Smooth muscle cell (in vitro differentiated cells): ENCODE data around the gene BMP8B. TPM values are rescaled to one million over a fixed set of nuclear protein-coding genes. Genes with fewer than 3 reads are reported as not detected.

Experiments used
- DNase-seq: peaks from one replicate; lab custom pipeline; 2025; ENCODE audit not compliant: unreplicated experiment; lab: John Stamatoyannopoulos, UW
- H2AFZ ChIP-seq: fragments of 200-600 bp; sonication (generic); 2 replicates; pipeline ENCODE4 v1.6.0; 2016; ENCODE audit warnings: antibody characterized with exemption, low read depth, mild to moderate bottlenecking
- H3F3A ChIP-seq: fragments of 200-600 bp; sonication (generic); 2 replicates; pipeline ENCODE4 v1.6.0; 2017; ENCODE audit warnings: antibody characterized with exemption, low read depth
- H3K27ac ChIP-seq: fragments of 200-600 bp; sonication (generic); 2 replicates; pipeline ENCODE4 v1.5.1; 2016; ENCODE audit warnings: low read depth, mild to moderate bottlenecking
- H3K27me3 ChIP-seq: fragments of 200-600 bp; sonication (generic); 2 replicates; pipeline ENCODE4 v1.6.1; 2016; ENCODE audit warnings: low read depth, mild to moderate bottlenecking
- H3K36me3 ChIP-seq: fragments of 200-600 bp; sonication (generic); 2 replicates; pipeline ENCODE4 v1.5.1; 2016; ENCODE audit warnings: low read depth
- H3K4me1 ChIP-seq: fragments of 200-600 bp; sonication (generic); 2 replicates; pipeline ENCODE4 v1.5.1; 2016; ENCODE audit warnings: low read depth
- H3K4me2 ChIP-seq: fragments of 200-600 bp; sonication (generic); 2 replicates; pipeline ENCODE4 v1.6.0; 2016; ENCODE audit warnings: mild to moderate bottlenecking
- H3K4me3 ChIP-seq: fragments of 200-600 bp; sonication (generic); 2 replicates; pipeline ENCODE4 v1.5.1; 2016; ENCODE audit warnings: mild to moderate bottlenecking
- H3K79me2 ChIP-seq: fragments of 200-600 bp; sonication (generic); 2 replicates; pipeline ENCODE4 v1.6.0; 2016; ENCODE audit warnings: low read depth, mild to moderate bottlenecking
- H3K9ac ChIP-seq: fragments of 200-600 bp; sonication (generic); 2 replicates; pipeline ENCODE4 v1.6.0; 2016; ENCODE audit warnings: low read depth
- H3K9me3 ChIP-seq: fragments of 200-600 bp; sonication (generic); replicated peaks from 2 replicates; pipeline ENCODE4 v1.5.1; 2016; ENCODE audit warnings: low read depth
- H4K20me1 ChIP-seq: fragments of 200-600 bp; sonication (generic); 2 replicates; pipeline ENCODE4 v1.6.0; 2016; ENCODE audit warnings: low read depth
- CTCF ChIP-seq: fragments of 200-600 bp; sonication (generic); IDR thresholded peaks from 2 replicates; pipeline ENCODE4 v1.5.1; 2017; ENCODE audit warnings: borderline replicate concordance, mild to moderate bottlenecking, antibody characterized with exemption; ENCODE audit not compliant: insufficient read depth, poor library complexity, severe bottlenecking
- WGBS: methylation state at CpG from one replicate; pipeline ENCODE4 v1.1.7; 2016; ENCODE audit warnings: low lambda C conversion rate; 5-methylcytosine and 5-hydroxymethylcytosine counted together
- polyA plus RNA-seq: library from polyadenylated mRNA; unstranded; fragments of >200 nt; fragmentation: Nextera tagmentation; extraction: Ambion mirVana; gene quantifications from 2 replicates; pipeline ENCODE4 v1.2.1, GENCODE V29; 2016
- total RNA-seq: library from RNA; depleted of rRNA; stranded (reverse); fragments of >200 nt; gene quantifications from 2 replicates; pipeline ENCODE4 v1.2.3, GENCODE V29; 2014

The BMP8B gene
- total and polyA plus RNA-seq, 2 experiments from 2014 or later: 0.06 TPM; not detected in 1

- TF ChIP-seq CTCF: no peak
- no peaks in the 10 kb centered on the region for H3K9me3 ChIP-seq
- H3K27me3 ChIP-seq: no peaks in the 10 kb centered on the region
- no peak overlapping the region for H3K27ac ChIP-seq
- no peaks in the 10 kb centered on the region for H4K20me1 ChIP-seq
- H3K4me1 ChIP-seq: no peaks in the 10 kb centered on the region
- no peaks in the 10 kb centered on the region for H3K79me2 ChIP-seq
- H2AFZ ChIP-seq: no peak overlapping the region
- H3F3A ChIP-seq: no peaks in the 10 kb centered on the region
- WGBS: 89% methylated on average over 14 of the region's 16 CpGs
- H3K9ac ChIP-seq: no peak overlapping the region
- DNase-seq: no peak
- no peak overlapping the region for H3K4me2 ChIP-seq
- no peaks in the 10 kb centered on the region for H3K36me3 ChIP-seq
- H3K4me3 ChIP-seq: no peak overlapping the region
These were observed 28.3 kb downstream of the BMP8B start for GRCh38 chr1:39760074-39761008.

GRCh38 chr1:39759436-39759726 lies 29.3 kb downstream of the BMP8B start:
- Histone ChIP-seq H2AFZ (no peak overlapping the region), H3K4me3 (no peak overlapping the region), H3K36me3 (no peaks in the 10 kb centered on the region), H3K9me3 (no peaks in the 10 kb centered on the region), H3K4me2 (no peak overlapping the region), H3K9ac (no peak overlapping the region), H4K20me1 (no peaks in the 10 kb centered on the region), H3K79me2 (no peaks in the 10 kb centered on the region), H3K27ac (no peak overlapping the region), H3K4me1 (no peaks in the 10 kb centered on the region), H3F3A (no peaks in the 10 kb centered on the region), H3K27me3 (no peaks in the 10 kb centered on the region)
- TF ChIP-seq CTCF: no peak
- DNase-seq: no peak

- Histone ChIP-seq H3K79me2 (no peaks in the 10 kb centered on the region), H3K4me3 (no peak overlapping the region), H2AFZ (no peak overlapping the region), H4K20me1 (no peaks in the 10 kb centered on the region), H3K36me3 (no peaks in the 10 kb centered on the region), H3K4me1 (no peaks in the 10 kb centered on the region), H3K9ac (no peak overlapping the region), H3K4me2 (no peak overlapping the region), H3K9me3 (no peaks in the 10 kb centered on the region), H3K27me3 (no peaks in the 10 kb centered on the region), H3F3A (no peaks in the 10 kb centered on the region), H3K27ac (no peak overlapping the region)
- 90% methylated on average over 15 of the region's 16 CpGs for WGBS
- DNase-seq: no peak
- no peak for TF ChIP-seq CTCF
These were observed 29.9 kb downstream of the BMP8B start for GRCh38 chr1:39758556-39759435.
